BLaER1 treated with 17β-estradiol and CSF1 and Interleukin-3, amounts not matched to agents 10 nM and 100 nM (cell line): ENCODE measurements around the gene SPDYC.

Source experiments
- H3K27ac ChIP-seq, 11 experiments: shearing (Covaris generic); formaldehyde crosslinking; 2 replicates each; pipeline ENCODE4 v1.8.1; 2022
- H3K27me3 ChIP-seq, 11 experiments: shearing (Covaris generic); formaldehyde crosslinking; 2 replicates each; pipeline ENCODE4 v1.8.1; 2022
- H3K36me3 ChIP-seq, 11 experiments: shearing (Covaris generic); formaldehyde crosslinking; 2 replicates each; pipeline ENCODE4 v1.8.1; 2022
- H3K4me1 ChIP-seq, 10 experiments: shearing (Covaris generic); formaldehyde crosslinking; 2 replicates each; pipeline ENCODE4 v1.8.1; 2022
- H3K4me2 ChIP-seq, 11 experiments: shearing (Covaris generic); formaldehyde crosslinking; 2 replicates each; pipeline ENCODE4 v1.8.1; 2022
- H3K4me3 ChIP-seq, 10 experiments: shearing (Covaris generic); formaldehyde crosslinking; 2 replicates each; pipeline ENCODE4 v1.8.1; 2022
- H3K9ac ChIP-seq, 11 experiments: shearing (Covaris generic); formaldehyde crosslinking; 2 replicates each; pipeline ENCODE4 v1.8.1; 2022
- H3K9me3 ChIP-seq, 11 experiments: shearing (Covaris generic); formaldehyde crosslinking; replicated peaks in 1 of 11; 2 replicates each; pipeline ENCODE4 v1.8.1; 2022
- H4K20me1 ChIP-seq, 11 experiments: shearing (Covaris generic); formaldehyde crosslinking; 2 replicates each; pipeline ENCODE4 v1.8.1; 2022
- Cebpa-rat ChIP-seq, 11 experiments: shearing (Covaris generic); IDR thresholded peaks; 2 replicates each; pipeline ENCODE4 v1.8.1; 2022

SPDYC gene

DNA sequence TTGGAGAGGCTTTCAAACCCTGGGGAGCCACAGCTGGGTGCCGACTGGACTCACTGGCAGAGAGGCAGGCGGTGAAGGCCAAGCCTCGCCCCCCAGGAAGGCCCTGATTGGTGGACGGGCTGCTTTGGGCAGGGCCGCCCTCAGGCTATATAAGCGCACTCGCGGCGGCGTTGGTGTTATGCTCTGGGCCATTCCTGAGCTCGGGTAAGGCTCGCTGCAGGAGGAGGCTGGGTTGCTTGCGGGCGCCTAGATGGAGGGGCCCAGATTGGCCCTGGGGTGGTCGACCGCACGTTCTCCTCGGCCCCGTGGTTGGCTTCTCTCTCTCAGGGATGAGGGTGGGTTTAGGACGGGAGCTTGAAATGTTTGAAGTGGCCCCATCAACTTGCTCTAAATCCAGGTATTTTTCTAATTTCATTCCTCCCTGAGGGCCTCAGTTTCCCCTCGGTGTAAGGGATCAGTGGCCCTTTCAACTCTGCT, at the start of gene SPDYC:
Gene SPDYC (plus strand): TSS at position 176 of the 477 bp plus-strand sequence. CDS start 1,125 bp downstream, outside the sequence.
- Histone ChIP-seq H3K27ac (peak within 1 kb of the TSS; percentile 14 to 78 (median 57); a peak in 20 of 22 replicates), H3K4me2 (peak within 1 kb of the TSS; percentile 1 to 57 (median 34); a peak in 15 of 22 replicates), H3K9ac (peak within 1 kb of the TSS in 10 of 11 experiments; percentile 2 to 62 (median 47); a peak in 16 of 22 replicates), H3K4me3 (no peak within 1 kb of the TSS), H3K9me3 (no peaks in the 10 kb centered on the region), H4K20me1 (no peaks in the 10 kb centered on the region), H3K4me1 (peaks cover 9 to 25% (median 18%) of the 10 kb centered on the region in 10 experiments), H3K36me3 (no peaks in the 10 kb centered on the region), H3K27me3 (no peaks in the 10 kb centered on the region)
- no peak for TF ChIP-seq Cebpa-rat (IDR thresholded peaks at IDR 0.05)

DNA sequence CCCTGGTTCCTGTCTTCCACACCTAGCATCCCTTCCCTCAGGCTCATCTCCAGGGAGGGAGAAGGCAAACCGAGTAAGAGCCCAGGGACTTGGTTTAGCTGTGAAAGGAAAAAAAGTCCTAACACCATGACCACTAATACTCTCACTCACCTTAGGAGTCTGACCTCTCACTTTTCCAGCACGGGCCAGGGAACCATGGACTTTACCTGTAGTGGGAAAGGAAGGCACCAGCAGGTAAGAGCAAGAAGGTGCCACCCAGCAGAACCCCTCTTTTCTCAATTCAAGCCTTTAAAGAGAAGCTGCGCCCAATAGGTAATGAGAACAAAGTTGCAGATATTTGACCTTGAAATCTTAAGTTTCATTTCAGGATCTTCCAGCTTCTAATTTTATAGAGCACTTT, 49.2 kb upstream of the SPDYC start:
- Histone ChIP-seq H3K9me3 (no peaks in the 10 kb centered on the region), H4K20me1 (peaks cover 0 to 59% (median 32%) of the 10 kb centered on the region in 11 experiments; a peak in 16 of 22 replicates), H3K4me1 (peaks cover 44 to 72% (median 58%) of the 10 kb centered on the region in 10 experiments), H3K4me3 (peak overlapping the region; percentile 82 to 99 (median 89)), H3K27me3 (no peaks in the 10 kb centered on the region), H3K27ac (peak overlapping the region; percentile 85 to 97 (median 93); a peak in 21 of 22 replicates), H3K36me3 (peaks cover 51 to 67% (median 59%) of the 10 kb centered on the region in 11 experiments), H3K4me2 (peak overlapping the region; percentile 85 to 98 (median 95)), H3K9ac (peak overlapping the region; percentile 91 to 99 (median 94))
- TF ChIP-seq Cebpa-rat (IDR thresholded peaks at IDR 0.05): no peak

DNA sequence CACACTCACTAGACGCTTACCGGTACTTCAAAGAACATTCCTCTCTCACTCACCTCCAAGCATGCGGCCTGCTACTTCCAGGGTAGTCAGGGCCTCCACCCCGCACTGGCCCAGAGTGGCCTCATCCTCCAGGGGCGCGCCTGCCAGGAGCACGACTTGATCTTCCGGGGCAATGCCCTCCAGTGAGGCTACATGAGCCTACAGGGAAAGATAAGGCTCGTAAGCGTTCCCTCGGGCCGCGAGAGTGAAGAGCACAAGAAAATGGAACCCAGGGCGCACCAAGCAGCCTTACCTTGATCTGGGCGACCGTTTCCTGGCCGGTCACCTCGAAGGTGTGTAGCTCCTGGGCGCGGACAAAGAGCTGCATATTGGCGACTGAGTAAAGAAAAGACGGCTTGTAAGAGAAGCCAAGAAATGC, 48.6 kb upstream of the SPDYC start:
- no peak for TF ChIP-seq Cebpa-rat (IDR thresholded peaks at IDR 0.05)
- peak overlapping the region; percentile 82 to 99 (median 89) for H3K4me3 ChIP-seq
- no peaks in the 10 kb centered on the region for H3K9me3 ChIP-seq
- peak overlapping the region; percentile 91 to 99 (median 94) for H3K9ac ChIP-seq
- H3K4me2 ChIP-seq: peak overlapping the region; percentile 85 to 98 (median 95)
- peaks cover 56 to 67% (median 60%) of the 10 kb centered on the region in 11 experiments for H3K36me3 ChIP-seq
- H3K4me1 ChIP-seq: peaks cover 38 to 66% (median 51%) of the 10 kb centered on the region in 10 experiments
- peaks cover 0 to 55% (median 31%) of the 10 kb centered on the region in 11 experiments; a peak in 17 of 22 replicates for H4K20me1 ChIP-seq
- H3K27me3 ChIP-seq: no peaks in the 10 kb centered on the region
- H3K27ac ChIP-seq: peak overlapping the region; percentile 85 to 97 (median 93)

GRCh38 chr11:65121865-65122696, 48.0 kb upstream of the SPDYC start, which contains the start of the genes FAU and MRPL49:
FAU (minus strand) TSS chr11:65122134; CDS start chr11:65121813, 321 bp downstream.
MRPL49 (plus strand) TSS chr11:65122321; CDS start chr11:65122347, 26 bp downstream.
- H3K36me3 ChIP-seq: peaks cover 62 to 71% (median 66%) of the 10 kb centered on the region in 11 experiments
- TF ChIP-seq Cebpa-rat (IDR thresholded peaks at IDR 0.05): no peak
- H3K27me3 ChIP-seq: no peaks in the 10 kb centered on the region
- peak within 1 kb of the TSS; percentile 85 to 98 (median 95) for H3K4me2 ChIP-seq
- H3K27ac ChIP-seq: peak within 1 kb of the TSS; percentile 85 to 97 (median 93)
- peaks cover 0 to 56% (median 32%) of the 10 kb centered on the region in 11 experiments; a peak in 17 of 22 replicates for H4K20me1 ChIP-seq
- peaks cover 32 to 60% (median 46%) of the 10 kb centered on the region in 10 experiments for H3K4me1 ChIP-seq
- H3K9me3 ChIP-seq: no peaks in the 10 kb centered on the region
- H3K9ac ChIP-seq: peak within 1 kb of the TSS; percentile 91 to 99 (median 94)
- peak within 1 kb of the TSS; percentile 82 to 99 (median 89) for H3K4me3 ChIP-seq

DNA sequence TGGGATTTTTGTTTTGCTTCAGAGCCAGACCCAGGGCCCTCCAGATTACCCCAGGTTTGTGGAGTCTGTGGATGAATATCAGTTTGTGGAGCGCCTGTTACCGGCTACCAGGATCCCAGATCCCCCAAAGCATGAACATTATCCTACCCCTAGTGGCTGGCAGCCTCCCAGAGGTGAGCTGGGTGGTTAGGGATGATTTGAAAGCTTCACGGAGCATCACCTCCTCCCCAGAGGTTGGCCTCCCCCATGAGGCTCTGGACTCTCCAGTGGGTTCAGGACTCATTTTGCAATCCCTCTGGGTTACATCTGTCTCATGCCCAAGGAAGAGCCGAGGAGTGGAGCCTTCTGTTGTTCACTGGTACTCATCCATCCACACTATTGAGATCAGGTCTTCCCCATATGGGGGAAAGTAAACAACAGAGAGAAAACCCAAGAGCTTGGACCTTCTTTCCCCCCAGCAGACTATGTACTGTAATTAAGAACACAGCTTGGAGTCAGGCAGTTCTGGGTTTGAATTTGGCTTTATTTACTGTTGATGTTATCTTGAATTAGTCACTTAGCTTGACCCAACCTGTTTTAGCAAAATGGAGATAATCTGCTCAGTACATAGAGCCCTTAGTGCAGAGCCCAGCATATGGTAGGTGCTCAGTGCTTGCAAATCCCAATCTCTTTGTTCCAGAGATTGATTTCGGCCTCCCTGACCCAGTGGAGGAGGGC, 45.4 kb upstream of the SPDYC start:
- no peak overlapping the region for H3K27ac ChIP-seq
- peaks cover 68 to 78% (median 73%) of the 10 kb centered on the region in 11 experiments for H3K36me3 ChIP-seq
- H3K9me3 ChIP-seq: no peaks in the 10 kb centered on the region
- TF ChIP-seq Cebpa-rat (IDR thresholded peaks at IDR 0.05): no peak
- H3K4me3 ChIP-seq: no peak overlapping the region
- H3K4me1 ChIP-seq: peaks cover 29 to 50% (median 38%) of the 10 kb centered on the region in 10 experiments
- peaks cover 2 to 61% (median 33%) of the 10 kb centered on the region in 11 experiments; a peak in 19 of 22 replicates for H4K20me1 ChIP-seq
- no peaks in the 10 kb centered on the region for H3K27me3 ChIP-seq
- peak overlapping the region in 4 of 11 experiments; percentile 3 to 86 (median 40); a peak in 5 of 22 replicates for H3K4me2 ChIP-seq
- peak overlapping the region in 5 of 11 experiments; percentile 5 to 25 (median 20); a peak in 2 of 22 replicates for H3K9ac ChIP-seq

- peaks cover 68 to 77% (median 73%) of the 10 kb centered on the region in 11 experiments for H3K36me3 ChIP-seq
- no peak overlapping the region; a peak in 3 of 22 replicates for H3K9ac ChIP-seq
- H3K4me2 ChIP-seq: no peak overlapping the region
- no peaks in the 10 kb centered on the region for H3K9me3 ChIP-seq
- no peak for TF ChIP-seq Cebpa-rat (IDR thresholded peaks at IDR 0.05)
- peaks cover 22 to 50% (median 34%) of the 10 kb centered on the region in 10 experiments for H3K4me1 ChIP-seq
- H4K20me1 ChIP-seq: peaks cover 5 to 61% (median 32%) of the 10 kb centered on the region in 11 experiments; a peak in 19 of 22 replicates
- H3K4me3 ChIP-seq: no peak overlapping the region
- H3K27me3 ChIP-seq: no peaks in the 10 kb centered on the region
- H3K27ac ChIP-seq: no peak overlapping the region
Measured at GRCh38 chr11:65125197-65126056, 44.6 kb upstream of the SPDYC start.

DNA sequence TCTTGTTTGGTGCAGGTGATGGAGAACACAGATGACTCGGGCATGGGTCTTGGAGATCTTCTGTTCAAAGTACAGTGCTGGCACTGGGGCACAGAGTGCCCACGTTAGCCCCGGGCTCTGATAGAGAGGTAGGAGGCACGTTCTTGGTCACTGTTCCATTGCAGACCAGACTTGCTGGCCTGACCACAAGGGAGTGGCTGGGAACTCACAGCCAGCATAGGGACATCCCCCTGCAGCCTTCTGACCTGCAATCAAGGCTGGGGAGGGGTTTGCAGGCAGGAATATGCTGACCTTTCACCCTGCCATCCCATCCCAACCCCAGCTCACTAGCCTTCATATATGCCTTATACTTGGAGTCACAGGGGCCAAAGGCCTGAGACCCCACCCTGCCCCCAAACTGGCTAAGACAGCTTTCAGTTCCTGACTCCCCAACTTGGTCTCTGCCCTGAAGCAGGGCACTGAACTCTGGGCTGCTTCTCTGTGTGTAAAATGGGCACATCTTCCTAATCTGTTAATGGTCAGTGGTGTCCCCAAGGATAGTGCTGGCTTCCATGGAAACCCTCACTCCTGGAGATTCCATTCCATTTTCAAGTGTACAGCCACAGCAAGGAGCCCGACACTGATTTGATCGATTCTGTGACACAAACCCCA, 43.3 kb upstream of the SPDYC start:
- H3K27ac ChIP-seq: no peak overlapping the region
- H3K4me1 ChIP-seq: peaks cover 22 to 56% (median 39%) of the 10 kb centered on the region in 10 experiments
- H4K20me1 ChIP-seq: peaks cover 16 to 62% (median 36%) of the 10 kb centered on the region in 11 experiments; a peak in 20 of 22 replicates
- H3K4me2 ChIP-seq: no peak overlapping the region
- no peak for TF ChIP-seq Cebpa-rat (IDR thresholded peaks at IDR 0.05)
- H3K27me3 ChIP-seq: no peaks in the 10 kb centered on the region
- no peaks in the 10 kb centered on the region for H3K9me3 ChIP-seq
- H3K4me3 ChIP-seq: no peak overlapping the region
- peak overlapping the region in 6 of 11 experiments; percentile 3 to 32 (median 16); a peak in 3 of 22 replicates for H3K9ac ChIP-seq
- H3K36me3 ChIP-seq: peaks cover 70 to 80% (median 76%) of the 10 kb centered on the region in 11 experiments
